ENCODE measurements around the gene LCAT.
"Not testable (repeated sequence)": the region's sequence is repeated elsewhere in the genome, so short reads cannot be mapped to it uniquely, and the experiment has no call there.

LCAT gene

DNA sequence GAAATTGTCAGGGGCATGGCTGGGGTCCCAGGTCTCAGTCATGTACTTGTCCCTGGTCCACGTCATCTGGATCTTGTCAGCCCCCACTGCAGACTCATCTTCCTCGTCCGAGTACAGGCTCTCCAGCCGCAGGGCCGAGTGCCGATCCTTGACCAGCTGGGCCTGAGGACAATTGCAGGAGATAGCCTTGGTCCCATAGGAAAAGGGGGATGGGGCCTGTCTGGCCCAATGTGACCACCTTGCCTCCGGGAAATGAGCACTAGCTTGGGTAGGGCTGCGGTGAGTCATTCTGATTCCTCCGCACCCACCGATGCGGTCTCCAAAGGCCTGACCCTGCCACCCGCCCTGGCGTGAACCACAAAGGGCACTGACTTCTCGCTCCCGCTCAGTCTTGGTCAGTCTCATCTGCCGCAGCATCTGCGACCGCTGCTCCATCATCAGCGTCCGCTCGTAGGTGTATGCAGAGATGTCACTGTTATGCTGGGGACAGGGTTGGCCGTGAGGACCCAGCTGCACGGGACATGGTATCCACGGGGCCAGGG is 1.5 kb upstream of the LCAT start:
- no peaks in the 10 kb centered on the region for H3K9me3 ChIP-seq (ENCODE audit: insufficient read depth, low read depth, low read length)
- no peaks in the 10 kb centered on the region for H3K4me1 ChIP-seq (ENCODE audit: insufficient read depth, low read length)
- no peaks in the 10 kb centered on the region for H3K27me3 ChIP-seq (ENCODE audit: insufficient read depth, low read length)
- H3K36me3 ChIP-seq (ENCODE audit: insufficient read depth, low read length), result peaks cover 64% of the 10 kb centered on the region
- H3K27ac ChIP-seq (ENCODE audit: low read depth, low read length), result no peak overlapping the region
- 94% methylated on average over 24 of the region's 24 CpGs for WGBS
- H3K9ac ChIP-seq (ENCODE audit: low read depth, low read length), result no peak overlapping the region
- H3K4me3 ChIP-seq (ENCODE audit: low read length), result no peak overlapping the region

DNA sequence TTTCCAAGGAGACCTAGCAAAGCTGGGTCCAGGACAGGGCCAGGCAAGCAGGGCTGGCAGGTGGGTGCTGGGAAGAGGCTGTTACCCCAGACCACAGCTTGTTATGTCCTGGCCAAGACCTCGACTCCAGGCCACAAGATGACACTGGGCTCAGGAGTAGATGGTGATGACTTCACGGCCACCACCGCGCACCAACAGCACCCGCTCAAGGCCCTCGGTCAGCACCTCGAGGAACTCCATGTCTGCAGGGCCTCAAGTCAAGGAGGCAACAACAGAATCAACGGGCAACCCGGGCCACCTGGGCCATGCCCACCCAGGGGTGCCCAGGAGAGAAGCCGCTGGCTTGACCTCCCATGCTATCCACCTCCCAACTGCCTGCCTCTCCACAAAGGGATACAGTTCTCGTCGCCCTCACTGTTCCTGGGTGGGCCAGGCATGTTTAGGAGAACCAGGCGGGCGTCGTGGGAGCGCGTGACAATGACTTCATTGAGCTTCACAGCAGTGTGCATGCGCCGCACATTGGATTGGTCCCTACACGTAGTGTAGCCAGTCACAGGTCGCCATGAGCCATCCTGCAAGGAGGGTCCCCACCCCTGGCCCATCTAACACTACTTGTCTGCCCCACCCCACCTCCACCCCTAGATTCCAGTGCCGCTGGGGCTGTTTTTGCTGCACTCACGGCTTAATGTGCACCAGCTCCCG is 921 bp upstream of the LCAT start:
- no peaks in the 10 kb centered on the region for H3K9me3 ChIP-seq (ENCODE audit: insufficient read depth, low read depth, low read length)
- no peaks in the 10 kb centered on the region for H3K4me1 ChIP-seq (ENCODE audit: insufficient read depth, low read length)
- 97% methylated on average over 24 of the region's 24 CpGs for WGBS
- H3K4me3 ChIP-seq (ENCODE audit: low read length), result no peak overlapping the region
- no peak overlapping the region for H3K9ac ChIP-seq (ENCODE audit: low read depth, low read length)
- H3K27me3 ChIP-seq (ENCODE audit: insufficient read depth, low read length), result no peaks in the 10 kb centered on the region
- peaks cover 58% of the 10 kb centered on the region for H3K36me3 ChIP-seq (ENCODE audit: insufficient read depth, low read length)
- H3K27ac ChIP-seq (ENCODE audit: low read depth, low read length), result no peak overlapping the region

DNA sequence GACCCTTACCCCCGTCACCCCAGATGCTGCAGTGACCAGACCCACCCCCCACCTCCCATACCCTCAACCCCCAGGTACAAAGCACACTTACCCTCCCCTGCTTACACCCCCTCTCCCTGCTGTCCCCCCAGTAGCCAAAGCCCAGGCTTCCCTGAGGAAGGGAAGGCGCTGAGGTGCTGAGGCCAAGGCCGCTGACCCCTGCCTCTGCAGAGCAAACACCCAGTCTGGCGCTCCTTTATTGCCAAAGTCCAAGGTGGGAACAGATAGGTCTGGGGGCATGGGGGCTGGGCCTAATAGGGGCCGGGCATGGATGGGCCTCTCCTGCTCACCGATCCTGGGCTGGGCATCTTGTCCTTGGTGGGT is 683 bp downstream of the LCAT start:
- 89% methylated on average over 6 of the region's 6 CpGs for WGBS
- Histone ChIP-seq H3K27ac (ENCODE audit: low read depth, low read length) (no peak overlapping the region), H3K9ac (ENCODE audit: low read depth, low read length) (no peak overlapping the region), H3K9me3 (ENCODE audit: insufficient read depth, low read depth, low read length) (no peaks in the 10 kb centered on the region), H3K36me3 (ENCODE audit: insufficient read depth, low read length) (peaks cover 44% of the 10 kb centered on the region), H3K4me3 (ENCODE audit: low read length) (no peak overlapping the region), H3K27me3 (ENCODE audit: insufficient read depth, low read length) (no peaks in the 10 kb centered on the region), H3K4me1 (ENCODE audit: insufficient read depth, low read length) (no peaks in the 10 kb centered on the region)

DNA sequence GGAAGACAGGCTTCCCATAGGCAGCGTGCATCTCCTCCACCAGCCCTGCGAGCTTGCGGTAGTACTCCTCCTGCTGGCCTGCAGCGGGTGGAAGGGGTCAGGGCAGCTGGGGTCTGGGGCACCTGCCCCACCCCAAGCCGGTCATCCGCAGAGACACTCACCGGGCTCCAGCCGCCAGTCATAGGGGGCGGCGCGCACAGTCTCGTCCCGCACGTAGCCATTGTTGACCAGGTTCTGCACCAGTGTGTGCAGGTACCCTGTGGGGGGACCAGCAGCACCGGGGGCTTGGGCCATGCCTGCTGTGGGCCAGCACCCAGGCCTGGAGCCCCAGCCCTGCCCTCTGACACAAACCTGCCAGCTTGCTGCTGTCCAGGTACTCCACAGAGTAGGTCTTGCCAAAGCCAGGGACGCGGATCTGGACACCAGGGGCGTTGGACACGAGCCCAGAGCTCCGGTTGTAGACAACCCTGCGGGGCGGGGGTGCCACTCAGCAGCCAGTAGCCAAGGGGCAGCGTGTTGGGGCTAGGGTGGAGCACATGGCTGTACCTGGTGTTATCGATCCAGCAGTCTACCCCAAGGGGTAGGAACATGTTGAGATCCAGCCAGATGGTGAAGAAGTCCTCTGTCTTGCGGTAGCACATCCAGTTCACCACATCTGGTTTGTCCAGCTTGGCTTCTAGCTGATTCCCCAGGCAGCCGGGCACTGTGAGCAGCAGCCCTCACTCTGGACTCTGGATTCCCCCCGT is 1.2 kb downstream of the LCAT start:
- Histone ChIP-seq H3K9ac (ENCODE audit: low read depth, low read length) (no peak overlapping the region), H3K36me3 (ENCODE audit: insufficient read depth, low read length) (peaks cover 39% of the 10 kb centered on the region), H3K27ac (ENCODE audit: low read depth, low read length) (no peak overlapping the region), H3K4me1 (ENCODE audit: insufficient read depth, low read length) (no peaks in the 10 kb centered on the region), H3K27me3 (ENCODE audit: insufficient read depth, low read length) (no peaks in the 10 kb centered on the region), H3K9me3 (ENCODE audit: insufficient read depth, low read depth, low read length) (no peaks in the 10 kb centered on the region), H3K4me3 (ENCODE audit: low read length) (no peak overlapping the region)
- 95% methylated on average over 27 of the region's 27 CpGs for WGBS

DNA sequence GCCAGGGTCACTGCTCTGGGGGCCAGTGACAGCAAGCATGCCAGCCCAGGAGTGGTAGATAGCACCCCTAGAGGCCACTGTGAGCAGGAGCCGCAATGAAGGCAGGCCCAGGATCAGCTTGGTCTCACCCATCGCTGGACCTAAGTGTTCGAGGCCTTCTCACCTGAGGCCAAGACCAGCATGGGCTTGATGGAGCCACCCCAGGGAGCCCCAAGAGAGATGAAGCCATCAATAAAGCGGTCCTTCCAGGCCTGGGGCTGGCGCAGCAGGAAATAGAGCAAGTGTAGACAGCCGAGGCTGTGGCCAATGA is 1.8 kb downstream of the LCAT start:
- Histone ChIP-seq H3K4me3 (ENCODE audit: low read length) (no peak overlapping the region), H3K9me3 (ENCODE audit: insufficient read depth, low read depth, low read length) (no peaks in the 10 kb centered on the region), H3K27me3 (ENCODE audit: insufficient read depth, low read length) (no peaks in the 10 kb centered on the region), H3K9ac (ENCODE audit: low read depth, low read length) (no peak overlapping the region), H3K4me1 (ENCODE audit: insufficient read depth, low read length) (0 out of 2 replicates have a peak, but pooled peaks cover 1% of the 10 kb centered on the region), H3K36me3 (ENCODE audit: insufficient read depth, low read length) (peaks cover 34% of the 10 kb centered on the region), H3K27ac (ENCODE audit: low read depth, low read length) (no peak overlapping the region)
- 80% methylated on average over 6 of the region's 6 CpGs for WGBS

DNA sequence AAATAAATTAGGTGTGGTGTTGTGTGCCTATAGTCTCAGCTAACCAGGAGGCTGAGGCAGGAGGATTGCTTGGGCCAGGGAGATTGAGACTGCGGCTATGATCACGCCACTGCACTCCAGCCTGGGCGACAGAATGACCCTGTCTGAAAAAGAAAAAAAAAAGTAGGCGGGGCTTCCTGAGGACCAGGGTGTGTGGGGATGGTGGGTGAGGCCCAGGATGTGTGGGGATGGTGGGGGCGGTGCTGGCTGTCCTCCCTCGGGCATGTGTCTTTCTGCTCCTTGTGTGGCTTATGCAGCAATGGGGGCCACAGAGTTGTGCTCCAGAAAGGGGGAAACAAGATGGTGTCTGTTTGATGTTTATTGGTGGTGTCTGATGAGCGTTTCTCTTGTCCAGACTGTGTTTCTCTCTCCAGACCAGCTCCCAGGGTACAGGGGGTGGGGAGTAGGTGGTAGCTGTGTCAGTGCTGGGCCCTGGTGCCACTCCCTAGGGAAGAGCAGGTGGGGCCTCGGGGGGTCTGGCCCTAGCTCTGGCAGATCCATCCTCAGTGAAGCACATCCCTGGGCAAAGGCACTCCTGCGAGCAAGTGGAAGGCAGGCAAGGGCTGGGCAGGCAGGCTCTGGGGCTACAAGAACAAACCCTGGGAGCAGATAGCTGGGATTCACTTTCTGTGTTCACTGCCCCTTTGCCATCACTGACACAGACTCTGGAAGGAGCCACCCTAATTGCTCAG is 2.3 kb downstream of the LCAT start:
- Histone ChIP-seq H3K9ac (ENCODE audit: low read depth, low read length) (no peak overlapping the region), H3K4me1 (ENCODE audit: insufficient read depth, low read length) (0 out of 2 replicates have a peak, but pooled peaks cover 4% of the 10 kb centered on the region), H3K4me3 (ENCODE audit: low read length) (no peak overlapping the region), H3K27me3 (ENCODE audit: insufficient read depth, low read length) (no peaks in the 10 kb centered on the region), H3K27ac (ENCODE audit: low read depth, low read length) (no peak overlapping the region), H3K36me3 (ENCODE audit: insufficient read depth, low read length) (peaks cover 30% of the 10 kb centered on the region), H3K9me3 (ENCODE audit: insufficient read depth, low read depth, low read length) (no peaks in the 10 kb centered on the region)
- WGBS, result 91% methylated on average over 9 of the region's 9 CpGs

DNA sequence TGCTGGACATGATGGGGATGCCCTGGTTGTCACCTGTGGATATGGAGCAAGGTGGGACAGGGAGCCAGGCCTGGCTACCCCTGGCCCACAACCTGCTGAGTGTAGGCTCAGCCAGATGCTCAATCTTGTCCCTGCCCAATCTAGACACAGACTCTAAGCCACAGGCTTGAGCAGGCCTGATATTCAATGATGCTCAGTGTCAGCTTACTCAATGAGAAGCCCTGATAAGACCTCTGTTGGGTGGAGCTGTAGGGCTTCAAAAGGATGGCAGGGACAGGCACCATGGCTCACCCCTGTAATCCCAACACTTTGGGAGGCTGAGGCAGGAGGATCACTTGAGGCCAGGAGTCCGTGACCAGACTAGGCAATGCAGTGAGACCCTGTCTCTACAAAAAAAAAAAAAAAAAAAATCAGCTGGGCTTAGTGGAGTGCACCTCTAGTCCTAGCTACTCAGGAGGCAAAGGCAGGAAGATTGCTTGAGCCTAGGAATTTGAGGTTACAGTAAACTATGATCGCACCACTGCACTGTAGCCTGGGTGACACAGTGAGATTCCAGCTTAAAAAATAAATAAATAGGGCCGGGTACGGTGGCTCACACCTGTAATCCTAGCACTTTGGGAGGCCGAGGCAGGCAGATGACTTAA is 3.4 kb downstream of the LCAT start:
- Histone ChIP-seq H3K9me3 (ENCODE audit: insufficient read depth, low read depth, low read length) (no peaks in the 10 kb centered on the region), H3K36me3 (ENCODE audit: insufficient read depth, low read length) (peaks cover 19% of the 10 kb centered on the region), H3K27me3 (ENCODE audit: insufficient read depth, low read length) (no peaks in the 10 kb centered on the region), H3K4me1 (ENCODE audit: insufficient read depth, low read length) (0 out of 2 replicates have a peak, but pooled peaks cover 4% of the 10 kb centered on the region), H3K27ac (ENCODE audit: low read depth, low read length) (no peak overlapping the region), H3K4me3 (ENCODE audit: low read length) (no peak overlapping the region), H3K9ac (ENCODE audit: low read depth, low read length) (no peak overlapping the region)
- WGBS, result 92% methylated on average over 5 of the region's 5 CpGs

DNA sequence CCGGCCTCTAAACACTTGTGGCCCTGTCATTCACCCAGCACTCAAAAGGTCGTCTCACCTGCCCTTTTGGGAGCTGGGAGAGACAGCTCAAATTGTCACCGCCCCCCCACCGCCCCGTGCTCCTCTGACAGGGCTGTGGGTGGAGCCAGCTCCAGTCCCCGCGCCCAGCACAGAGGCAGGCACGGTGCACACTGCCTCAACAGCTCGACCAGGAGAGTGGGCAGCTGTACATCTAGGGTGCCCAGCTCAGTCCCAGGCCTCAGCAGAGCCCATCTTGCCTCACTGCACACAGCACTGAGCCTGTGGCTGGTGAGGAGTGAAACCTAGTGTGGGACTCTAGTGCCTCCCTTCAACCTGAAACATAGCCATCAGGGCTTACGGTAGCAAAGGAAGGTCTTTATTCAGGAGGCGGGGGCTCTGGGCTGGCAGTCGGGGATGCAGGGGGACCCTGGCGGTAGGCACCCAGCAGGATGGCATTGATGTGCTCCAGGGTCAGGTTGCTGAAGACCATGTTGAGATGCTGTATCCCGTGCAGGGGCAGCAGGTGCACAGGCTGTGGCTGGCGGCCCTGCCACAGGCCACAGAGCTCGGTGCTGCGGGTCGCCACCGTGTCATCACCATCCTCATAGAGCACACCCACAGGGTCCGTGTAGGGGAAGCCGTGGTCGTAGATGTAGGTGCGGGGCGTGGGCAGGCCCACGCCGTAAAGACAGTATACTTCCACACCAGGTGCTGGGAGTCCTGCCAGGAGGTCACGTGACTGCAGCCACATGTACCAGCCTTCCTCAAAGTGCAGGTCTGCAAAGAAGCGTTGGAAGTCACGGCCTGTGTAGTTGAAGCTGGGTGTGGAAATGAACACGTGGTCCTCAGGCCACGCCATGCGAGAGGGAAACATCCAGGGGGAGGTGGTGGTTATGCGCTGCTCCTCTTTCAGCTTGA is 4.1 kb downstream of the LCAT start:
- WGBS, result 93% methylated on average over 33 of the region's 33 CpGs
- H3K27me3 ChIP-seq (ENCODE audit: insufficient read depth, low read length), result no peaks in the 10 kb centered on the region
- peaks cover 11% of the 10 kb centered on the region for H3K36me3 ChIP-seq (ENCODE audit: insufficient read depth, low read length)
- no peak overlapping the region for H3K27ac ChIP-seq (ENCODE audit: low read depth, low read length)
- H3K4me3 ChIP-seq (ENCODE audit: low read length), result no peak overlapping the region
- H3K9me3 ChIP-seq (ENCODE audit: insufficient read depth, low read depth, low read length), result no peaks in the 10 kb centered on the region
- H3K9ac ChIP-seq (ENCODE audit: low read depth, low read length), result no peak overlapping the region
- H3K4me1 ChIP-seq (ENCODE audit: insufficient read depth, low read length), result 0 out of 2 replicates have a peak, but pooled peaks cover 4% of the 10 kb centered on the region

DNA sequence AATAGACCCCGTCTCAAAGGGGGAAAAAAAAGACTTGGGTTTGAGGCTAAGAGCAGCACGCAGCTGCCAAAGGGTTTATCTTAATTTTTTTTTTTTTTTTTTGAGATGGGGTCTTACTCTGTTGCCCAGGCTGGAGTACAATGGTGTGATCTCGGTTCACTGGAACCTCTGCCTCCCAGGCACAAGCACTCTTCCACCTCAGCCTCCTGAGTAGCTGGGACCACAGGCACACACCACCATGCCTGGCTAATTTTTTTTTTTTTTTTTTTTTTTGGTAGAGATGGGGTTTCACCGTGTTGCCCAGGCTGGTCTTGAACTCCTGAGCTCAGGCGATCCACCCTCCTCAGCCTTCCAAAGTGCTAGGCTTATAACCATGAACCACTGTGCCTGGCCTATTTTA is 6.2 kb downstream of the LCAT start:
- not testable (repeated sequence) for H3K9me3 ChIP-seq (ENCODE audit: insufficient read depth, low read depth, low read length); H3K9ac ChIP-seq (ENCODE audit: low read depth, low read length); H3K27ac ChIP-seq (ENCODE audit: low read depth, low read length); H3K27me3 ChIP-seq (ENCODE audit: insufficient read depth, low read length); H3K36me3 ChIP-seq (ENCODE audit: insufficient read depth, low read length); H3K4me1 ChIP-seq (ENCODE audit: insufficient read depth, low read length); H3K4me3 ChIP-seq (ENCODE audit: low read length)
- 87% methylated on average over 5 of the region's 5 CpGs for WGBS

DNA sequence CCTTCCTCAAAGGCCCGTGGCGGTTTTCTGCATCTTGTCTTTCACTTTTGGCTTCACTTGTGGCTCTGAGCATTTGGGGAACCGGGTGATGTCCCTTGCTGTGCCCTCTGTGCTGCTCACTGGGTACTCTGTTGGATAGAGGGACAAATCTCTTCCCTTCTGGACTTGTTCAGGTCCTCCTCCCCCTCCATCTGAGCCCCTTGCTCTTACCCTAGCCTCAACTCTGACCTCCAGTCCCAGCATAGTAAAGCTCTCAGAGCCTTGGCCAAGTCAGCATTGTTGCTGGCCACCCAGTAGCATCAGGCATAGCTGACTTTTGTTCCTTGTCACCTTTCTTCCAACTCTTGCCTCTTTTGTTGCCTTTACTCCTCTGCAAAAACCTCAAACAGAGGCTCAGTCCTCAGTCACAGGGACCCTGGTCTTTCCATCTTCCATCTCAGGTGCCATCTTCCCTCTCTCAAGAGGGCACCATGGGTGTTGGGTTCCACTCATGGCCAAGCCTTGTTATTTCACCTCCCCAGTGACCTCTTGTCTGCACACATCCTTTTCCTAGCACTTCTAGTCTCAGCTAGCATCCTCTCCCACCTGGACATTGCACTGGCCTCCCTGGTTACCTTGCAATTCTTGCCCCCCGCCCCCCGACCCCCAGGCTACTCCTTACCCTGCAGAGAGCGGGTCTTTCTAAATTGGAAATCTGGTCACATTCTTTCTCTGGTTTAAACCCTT is 6.9 kb downstream of the LCAT start:
- Histone ChIP-seq H3K4me1 (ENCODE audit: insufficient read depth, low read length) (peaks cover 4% of the 10 kb centered on the region; the same call in 1 of the 2 replicates), H3K27ac (ENCODE audit: low read depth, low read length) (no peak overlapping the region), H3K9me3 (ENCODE audit: insufficient read depth, low read depth, low read length) (no peaks in the 10 kb centered on the region), H3K27me3 (ENCODE audit: insufficient read depth, low read length) (no peaks in the 10 kb centered on the region), H3K9ac (ENCODE audit: low read depth, low read length) (peak overlapping the region; percentile 85), H3K4me3 (ENCODE audit: low read length) (peak overlapping the region; percentile 87), H3K36me3 (ENCODE audit: insufficient read depth, low read length) (0 out of 2 replicates have a peak, but pooled peaks cover 6% of the 10 kb centered on the region)
- 51% methylated on average over 6 of the region's 6 CpGs for WGBS
